GM19372 (cell line): Measurements from ENCODE around the gene IGF2R.
"Not testable (repeated sequence)": the region's sequence is repeated elsewhere in the genome, so short reads cannot be mapped to it uniquely, and the experiment has no call there.

Experiments used
- ATAC-seq: cut with Tn5 transposase; IDR thresholded peaks from one replicate; pipeline ENCODE4 v1.9.1; 2021; ENCODE audit warnings: mild to moderate bottlenecking, low read depth, moderate library complexity; ENCODE audit not compliant: unreplicated experiment

The IGF2R gene

DNA sequence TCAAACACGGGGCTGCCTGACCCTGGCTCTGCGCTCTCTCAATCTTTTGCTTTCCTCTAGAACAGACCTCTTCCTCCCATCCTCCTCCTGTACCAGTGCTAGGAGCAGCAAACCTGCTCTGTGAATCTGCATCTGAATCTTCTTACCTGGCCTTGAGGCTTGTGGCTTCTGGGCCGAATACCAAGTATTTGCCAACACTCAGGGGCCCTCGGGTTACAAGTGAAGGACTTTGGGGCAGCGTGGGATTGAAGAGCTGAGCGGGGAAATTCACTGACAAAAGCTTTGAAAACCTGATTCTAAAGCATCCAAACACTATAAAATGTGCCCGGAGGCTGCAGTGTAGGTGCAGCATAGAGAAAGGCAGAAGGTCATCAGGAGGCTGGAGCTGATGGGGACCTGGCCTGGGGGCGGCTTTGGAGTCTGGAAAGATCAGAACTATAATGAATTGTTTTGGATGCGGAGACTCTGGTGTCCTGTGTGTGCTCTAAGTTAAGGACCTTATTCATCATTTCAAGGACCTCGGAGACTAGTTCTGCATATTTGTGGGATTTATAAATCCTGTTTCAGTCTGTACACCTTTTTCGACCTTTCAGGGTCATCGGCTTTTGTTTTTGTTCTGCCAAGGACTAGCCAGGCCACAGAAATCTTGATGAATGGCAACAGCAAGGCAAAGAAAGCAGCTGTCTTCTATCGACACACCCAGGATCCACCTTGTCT lies 16.4 kb upstream of the IGF2R start:
- ATAC-seq: no peak

DNA sequence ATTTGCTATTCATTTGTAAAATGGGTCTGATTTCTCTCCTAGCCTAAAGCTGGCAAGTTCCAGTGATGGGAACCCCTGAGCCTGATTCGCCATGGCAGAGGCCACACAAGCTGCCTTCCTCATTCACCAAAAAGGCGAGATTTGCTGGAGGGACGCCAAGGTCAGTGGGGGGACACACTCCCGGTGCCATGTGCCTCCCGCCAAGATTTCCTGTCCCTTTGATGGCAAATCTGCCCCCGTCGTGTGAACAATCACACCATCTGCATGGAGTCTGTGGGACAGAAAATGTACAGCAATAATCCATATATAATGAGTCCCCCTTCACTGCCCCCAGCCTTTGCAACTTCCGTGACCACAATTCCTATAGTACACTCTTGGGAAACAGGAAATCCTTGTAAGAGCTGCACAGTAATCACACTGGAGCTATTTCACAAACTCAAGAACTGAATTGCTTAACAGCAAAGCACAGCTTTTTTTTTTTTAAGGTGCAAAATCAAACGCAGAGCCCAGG lies 15.7 kb upstream of the IGF2R start:
- ATAC-seq: no peak

DNA sequence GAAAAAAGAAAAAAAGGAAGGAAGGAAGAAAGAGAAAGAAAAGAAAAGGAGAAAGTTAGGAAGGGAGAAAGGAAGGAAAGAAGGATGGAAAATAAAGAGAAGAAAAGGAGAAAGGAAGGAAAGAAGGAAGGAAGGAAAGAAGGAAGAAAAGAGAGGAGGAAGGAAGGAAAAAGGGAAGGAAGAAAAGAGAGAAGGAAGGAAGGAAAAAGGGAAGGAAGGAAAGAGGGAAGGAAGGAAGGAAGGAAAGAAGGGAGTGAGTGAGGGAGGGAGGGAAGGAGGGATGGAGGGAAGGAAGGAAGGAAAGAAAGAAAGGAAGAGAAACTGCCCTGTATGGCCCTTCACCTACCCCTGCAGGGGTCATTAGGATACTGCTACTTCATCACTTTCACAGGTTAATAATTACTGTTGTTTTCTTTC lies 12.9 kb upstream of the IGF2R start:
- ATAC-seq: no peak

DNA sequence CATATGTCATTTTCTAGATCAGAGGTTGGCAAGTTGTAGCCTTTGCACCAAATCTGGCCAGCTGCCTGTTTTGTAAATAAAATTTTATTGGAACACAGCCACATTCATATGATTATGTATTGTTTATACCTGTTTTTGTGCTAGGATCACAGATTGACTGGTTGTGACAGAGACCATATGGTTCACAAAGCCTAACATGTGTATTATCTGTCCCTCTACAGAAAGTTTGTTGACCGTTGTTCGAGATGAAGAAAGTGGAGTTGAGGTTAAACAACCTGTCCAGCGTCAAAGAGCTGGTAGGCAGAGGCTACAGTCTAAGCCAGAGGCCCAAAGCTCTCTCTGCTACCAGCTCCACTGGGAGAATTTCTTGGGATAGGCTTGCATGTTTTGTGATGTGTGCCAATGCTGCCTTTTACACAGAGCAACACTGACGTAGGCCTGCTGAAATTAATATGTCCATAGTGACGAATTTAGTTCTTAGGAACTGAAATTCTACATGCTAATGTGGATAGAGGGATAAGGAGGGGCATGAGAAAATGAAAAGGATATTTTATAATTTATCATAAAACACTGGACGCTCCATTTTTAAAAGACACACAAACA lies 11.7 kb upstream of the IGF2R start:
- ATAC-seq: no peak

DNA sequence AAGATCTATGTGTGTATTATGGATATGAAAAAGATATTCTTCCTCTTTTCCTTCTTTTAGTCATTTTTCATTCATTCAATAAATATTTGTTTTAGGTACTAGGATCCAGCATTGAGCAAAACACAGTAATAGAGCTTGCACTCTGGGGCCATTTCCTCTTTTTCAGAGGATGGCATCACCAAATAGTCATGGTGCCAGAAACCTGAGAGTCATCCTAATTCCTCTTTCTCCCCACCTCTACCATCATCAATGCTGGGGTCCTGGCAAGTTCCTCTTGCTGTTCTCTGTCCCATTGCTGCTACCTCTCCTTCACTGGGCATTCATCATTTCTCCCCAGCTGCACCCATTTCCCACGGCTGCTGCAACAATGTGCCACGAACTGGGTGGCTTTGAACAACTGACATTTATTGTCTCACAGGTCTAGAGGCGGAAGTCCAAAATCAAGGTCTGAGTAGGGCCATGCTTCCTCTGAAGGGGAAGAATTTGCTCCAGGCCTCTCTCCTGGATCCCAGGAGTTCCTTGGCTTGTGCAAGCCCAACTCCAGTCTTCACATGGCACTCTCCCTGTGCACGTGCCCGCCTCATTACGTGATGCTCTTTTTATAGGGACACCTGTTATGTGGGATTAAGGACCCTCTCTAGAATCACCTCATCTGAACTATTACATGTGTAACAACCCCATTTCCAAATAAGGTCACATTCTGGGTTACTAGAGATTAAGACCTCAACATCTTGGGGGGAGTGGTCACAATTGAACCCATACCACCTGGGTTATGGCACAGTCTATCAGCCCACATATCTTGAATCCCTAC lies 9.5 kb upstream of the IGF2R start:
- peak; percentile 70 for ATAC-seq

DNA sequence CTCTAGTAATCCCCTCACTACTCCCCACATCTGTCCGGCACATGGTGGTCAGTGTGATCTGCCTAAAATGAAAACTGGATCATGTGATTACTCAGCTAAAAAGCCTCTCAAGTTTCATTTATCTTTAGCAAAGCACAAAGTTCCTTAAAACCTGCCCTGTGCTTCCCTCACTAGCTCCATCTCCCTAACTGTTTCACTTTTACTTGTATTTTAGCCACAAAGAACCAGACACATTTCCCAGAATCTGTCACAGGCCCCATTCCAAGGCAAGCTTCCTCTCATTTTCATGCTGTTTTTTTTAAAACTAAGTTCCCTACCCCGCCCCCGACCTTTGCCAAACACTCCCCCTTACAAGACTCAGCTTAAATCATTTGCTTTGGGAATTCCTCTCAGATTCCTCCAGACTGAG lies 8.9 kb upstream of the IGF2R start:
- ATAC-seq: no peak

DNA sequence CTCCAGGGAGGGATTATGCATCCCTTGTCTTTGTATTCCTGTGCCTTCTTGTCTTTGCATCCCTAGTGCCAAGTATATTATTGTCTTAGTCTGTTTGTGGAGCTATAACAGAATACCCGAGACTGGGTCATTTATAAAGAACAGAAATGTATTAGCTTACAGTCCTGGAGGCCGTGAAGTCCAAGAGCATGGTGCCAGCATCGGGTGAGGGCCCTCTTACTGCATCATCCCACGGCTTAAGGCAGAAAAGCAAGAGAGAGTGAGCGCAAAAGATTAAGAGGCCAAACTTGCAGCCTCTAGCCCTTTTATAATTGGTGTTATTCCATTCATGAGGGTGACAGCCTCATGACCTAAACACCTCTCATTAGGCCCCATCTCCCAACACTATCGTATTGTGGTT lies 8.4 kb upstream of the IGF2R start:
- no peak for ATAC-seq

DNA sequence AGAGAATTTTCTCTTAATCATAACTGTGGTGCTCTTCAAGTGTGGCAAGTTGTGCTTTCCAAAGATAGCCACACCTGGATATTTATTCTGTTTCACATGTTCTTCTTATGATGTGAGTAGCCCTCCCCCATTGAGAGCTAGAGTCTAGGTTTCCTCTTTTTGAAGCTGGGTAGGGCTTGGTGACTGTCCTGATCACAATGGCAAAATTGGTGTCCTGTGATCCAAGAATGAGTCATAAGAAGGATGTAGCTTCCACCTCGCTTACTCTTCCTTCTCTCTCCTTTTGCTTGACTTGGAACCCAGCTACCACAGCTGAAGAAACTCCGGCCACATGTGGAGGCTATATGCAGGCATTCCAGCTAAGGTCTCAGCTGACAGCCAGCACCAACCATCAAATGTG lies 7.4 kb upstream of the IGF2R start:
- no peak for ATAC-seq

DNA sequence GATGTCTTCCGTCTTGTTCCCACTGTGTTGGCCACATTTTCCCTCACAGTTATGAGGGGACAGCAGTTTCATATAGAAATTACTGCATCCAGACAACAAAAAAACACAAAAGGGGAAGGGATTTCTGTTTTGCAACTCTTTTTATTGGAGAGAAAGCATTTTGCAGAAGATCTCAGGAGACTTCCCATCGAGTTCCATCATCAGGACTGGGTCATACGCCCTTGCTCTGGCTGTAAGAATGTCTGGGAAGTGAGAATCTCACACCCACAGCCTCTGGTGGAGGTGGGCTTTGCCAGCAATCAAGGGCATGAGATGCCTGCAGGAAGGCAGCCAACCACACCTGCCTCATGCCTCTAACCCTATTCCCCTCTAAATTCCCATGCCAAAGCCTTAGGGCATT lies 5.8 kb upstream of the IGF2R start:
- ATAC-seq: no peak

DNA sequence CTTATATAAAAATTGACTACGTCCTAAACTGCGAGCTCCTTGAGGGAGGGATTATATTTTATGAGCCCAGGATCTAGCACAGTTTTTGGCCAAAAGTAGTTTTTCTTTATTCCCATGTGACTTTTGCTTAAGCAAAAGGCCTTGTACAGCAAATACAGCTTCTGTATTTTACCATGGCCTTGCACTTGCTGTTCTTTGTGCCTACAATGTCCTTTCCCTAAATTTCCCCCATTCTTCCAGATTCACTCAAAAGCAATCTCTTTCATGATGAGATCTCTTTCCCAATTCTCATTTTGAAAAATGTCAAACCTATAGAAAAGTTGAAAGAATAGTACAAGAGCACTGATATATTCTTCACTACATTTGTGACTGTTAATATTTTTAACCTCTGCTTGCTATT lies 4.8 kb upstream of the IGF2R start:
- no peak for ATAC-seq

DNA sequence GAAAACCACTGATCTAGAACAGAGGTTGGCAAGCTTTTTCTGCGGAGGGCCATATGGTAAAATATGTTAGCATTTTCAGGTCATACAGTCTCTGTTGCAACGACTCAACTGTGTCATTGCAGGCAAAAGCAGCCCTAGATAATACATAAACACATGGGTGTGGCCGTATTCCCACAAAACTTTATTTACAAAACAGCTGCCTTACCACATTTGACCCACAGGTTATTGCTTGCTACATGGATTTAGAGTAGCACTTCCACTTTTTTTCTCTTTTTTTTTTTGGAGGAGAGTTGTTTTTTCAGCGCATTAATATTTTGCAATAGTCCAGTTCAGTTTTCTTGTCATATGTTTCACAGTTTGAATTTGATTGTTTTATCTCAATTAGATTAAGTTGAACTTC lies 2.5 kb upstream of the IGF2R start:
- ATAC-seq: no peak

DNA sequence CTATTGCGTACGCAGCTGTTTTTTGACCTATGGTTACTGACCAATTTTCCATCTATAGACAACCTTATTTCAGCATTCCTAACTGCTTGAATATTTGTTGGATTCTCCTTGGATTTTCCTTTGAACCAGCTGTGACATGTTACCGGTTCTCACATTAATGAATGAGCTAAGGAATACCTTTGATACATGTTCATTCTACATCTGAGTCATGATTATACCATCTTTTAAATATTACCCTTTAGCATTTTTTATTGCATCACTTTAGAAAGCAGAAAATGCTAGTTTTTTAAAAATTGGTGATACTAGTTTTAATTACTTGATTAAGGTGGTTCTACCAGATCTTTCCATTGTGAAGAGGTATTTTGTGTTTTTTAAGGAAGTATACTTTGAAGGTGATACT lies 1.9 kb upstream of the IGF2R start:
- no peak for ATAC-seq

DNA sequence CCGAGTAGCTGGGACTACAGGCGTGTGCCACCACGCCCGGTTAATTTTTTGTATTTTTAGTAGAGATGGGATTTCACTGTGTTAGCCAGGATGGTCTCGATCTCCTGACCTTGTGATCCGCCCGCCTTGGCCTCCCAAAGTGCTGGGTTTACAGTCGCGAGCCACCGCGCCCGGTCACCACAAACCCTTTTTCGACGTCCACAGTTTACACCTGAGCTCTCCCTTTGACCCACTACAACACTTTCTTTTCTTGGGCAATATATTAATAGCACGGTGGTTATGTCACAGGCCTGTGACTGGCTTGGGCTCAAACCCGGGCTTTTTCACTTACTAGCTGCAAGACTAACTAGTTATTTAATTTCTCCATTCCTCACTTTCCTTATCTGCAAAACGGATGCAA lies 1.3 kb upstream of the IGF2R start:
- not testable (repeated sequence) for ATAC-seq

DNA sequence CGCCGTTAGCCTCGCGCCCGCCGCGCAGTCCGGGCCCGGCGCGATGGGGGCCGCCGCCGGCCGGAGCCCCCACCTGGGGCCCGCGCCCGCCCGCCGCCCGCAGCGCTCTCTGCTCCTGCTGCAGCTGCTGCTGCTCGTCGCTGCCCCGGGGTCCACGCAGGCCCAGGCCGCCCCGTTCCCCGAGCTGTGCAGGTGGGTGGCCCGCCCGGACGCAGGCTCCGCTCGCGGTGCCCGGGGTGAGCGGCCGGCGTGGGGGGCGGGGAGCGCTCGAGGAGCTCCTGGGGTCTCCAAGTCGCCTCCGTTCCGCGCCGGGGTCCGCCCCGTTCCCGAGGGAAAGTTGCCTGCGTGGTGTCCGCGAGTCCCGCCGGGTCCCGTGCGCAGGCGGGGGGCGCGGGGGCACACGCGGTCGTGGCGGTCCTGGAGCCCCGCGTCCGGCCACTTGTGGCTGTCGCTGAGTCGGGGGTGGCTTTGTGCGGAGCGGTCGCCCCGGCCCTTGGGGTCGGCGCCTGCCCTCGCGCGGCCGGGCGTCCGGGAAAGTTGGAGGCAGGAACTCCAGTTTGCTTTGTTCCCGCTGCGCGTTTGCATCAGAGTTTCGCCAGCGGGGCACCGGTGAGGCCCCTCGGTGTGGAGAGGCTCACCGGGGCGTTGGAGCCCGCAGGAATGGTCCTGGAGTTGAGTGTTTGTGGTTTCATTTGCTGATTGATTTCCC lies 476 bp downstream of the IGF2R start:
- peak; percentile 33 for ATAC-seq

DNA sequence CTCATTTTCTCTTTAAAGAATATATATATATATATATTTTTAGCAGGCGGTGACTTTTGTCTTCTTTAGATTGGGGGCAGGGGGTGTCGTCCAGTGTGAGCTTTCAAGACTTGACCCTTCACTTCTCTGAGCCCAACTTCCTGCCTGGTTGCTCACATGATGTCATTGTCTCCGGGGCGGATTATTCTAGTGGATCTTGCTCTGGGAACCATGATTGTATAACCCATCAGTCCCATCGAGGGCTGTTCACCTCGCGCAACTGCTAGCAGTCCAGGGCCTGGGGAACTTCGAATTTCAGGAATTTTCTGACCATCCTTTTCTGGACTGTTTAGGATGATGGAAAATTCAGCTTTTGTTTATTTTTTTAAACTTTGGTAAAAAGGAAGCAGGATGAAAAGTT lies 1.0 kb downstream of the IGF2R start:
- ATAC-seq: peak; percentile 33

DNA sequence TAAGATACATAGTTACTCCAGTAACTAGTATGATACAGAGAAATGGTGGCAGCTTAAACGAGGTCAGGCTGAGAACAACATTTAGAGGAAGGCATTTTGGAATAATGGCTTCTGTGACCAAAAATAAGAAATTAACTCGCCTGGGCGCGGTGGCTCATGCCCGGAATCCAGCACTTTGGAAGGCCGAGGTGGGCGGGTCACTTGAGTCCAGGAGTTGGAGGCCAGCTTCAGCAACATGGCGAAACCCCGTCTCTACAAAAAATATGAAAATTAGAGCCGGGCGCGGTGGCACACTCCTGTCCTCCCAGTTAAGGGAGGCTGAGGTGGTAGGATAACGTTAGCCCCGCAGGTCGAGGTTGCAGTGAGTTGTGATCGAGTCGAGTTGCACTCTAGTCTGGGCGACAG lies 1.8 kb downstream of the IGF2R start:
- no peak for ATAC-seq

DNA sequence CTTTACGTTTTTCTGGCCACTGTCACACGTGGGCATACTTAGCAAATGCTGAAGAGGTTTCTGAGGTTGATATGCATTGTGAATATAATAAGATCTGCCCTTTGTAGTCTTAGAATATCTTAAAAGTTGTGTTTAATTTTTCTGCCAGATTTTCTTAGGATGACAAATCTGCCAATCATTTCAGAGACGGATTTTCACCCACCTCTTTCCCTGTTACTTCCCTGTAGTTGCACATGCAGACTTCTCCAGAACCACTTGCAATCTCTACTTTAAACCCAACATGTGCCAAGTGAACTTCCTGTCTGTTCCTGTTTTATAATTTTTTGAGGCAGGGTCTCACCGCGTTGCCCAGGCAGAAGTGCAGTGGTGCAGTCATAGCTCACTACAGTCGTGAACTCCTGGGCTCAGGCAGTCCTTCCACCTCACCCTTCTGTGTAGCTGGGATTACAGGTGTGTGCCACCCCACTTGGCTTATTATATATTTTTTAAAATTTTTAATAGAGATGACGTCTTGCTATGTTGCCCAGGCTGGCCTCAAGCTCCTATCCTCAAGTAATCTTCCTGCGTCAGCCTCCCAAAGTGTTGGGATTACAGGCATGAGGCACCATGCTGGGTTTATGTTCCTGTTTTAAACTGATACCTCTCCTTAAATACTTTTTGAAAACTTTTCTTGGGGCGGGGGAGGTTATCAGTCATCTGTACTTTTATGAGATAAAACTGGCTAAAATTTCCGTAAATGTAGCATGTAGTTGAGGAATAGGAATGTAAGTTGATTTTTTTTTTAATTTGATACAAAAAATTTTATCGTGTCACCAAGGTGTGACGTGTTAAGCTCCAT lies 2.7 kb downstream of the IGF2R start:
- ATAC-seq: no peak

DNA sequence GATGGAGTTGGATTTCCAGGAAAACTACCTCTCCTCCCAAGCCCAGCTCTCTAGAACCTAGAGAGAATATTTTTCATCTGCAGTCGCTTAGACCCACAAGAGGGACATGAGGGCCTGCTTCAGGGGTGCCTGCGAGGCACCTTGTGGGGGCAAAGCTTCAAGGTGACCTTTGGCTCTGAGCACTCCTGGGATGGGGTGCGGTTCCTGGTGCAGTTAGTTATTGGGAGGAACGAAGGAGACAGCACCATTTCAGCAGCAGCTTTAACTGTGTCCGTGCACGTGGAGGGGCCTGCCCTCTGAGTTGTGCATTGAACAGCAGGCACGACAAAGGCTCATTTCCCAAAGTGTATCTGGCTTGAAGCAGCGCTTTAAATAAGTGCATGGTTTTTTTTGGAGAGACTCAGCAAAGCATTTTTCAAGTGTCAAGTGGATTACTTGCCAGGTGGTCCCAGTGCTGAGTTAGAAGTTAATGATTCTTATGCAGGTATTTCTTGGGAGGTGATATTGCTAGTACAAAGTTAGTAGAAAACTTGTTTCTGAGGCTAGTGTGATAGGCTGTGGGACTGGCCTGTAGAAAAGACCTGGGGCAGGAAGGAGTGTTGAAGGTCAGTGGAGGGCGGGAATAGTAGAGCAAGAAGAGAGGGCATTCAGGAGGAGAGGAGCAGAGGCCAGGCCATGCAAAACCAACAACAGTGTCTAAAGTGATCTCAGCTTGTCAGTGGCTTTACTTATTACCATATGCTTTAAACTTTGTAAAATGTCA lies 3.8 kb downstream of the IGF2R start:
- ATAC-seq: no peak

DNA sequence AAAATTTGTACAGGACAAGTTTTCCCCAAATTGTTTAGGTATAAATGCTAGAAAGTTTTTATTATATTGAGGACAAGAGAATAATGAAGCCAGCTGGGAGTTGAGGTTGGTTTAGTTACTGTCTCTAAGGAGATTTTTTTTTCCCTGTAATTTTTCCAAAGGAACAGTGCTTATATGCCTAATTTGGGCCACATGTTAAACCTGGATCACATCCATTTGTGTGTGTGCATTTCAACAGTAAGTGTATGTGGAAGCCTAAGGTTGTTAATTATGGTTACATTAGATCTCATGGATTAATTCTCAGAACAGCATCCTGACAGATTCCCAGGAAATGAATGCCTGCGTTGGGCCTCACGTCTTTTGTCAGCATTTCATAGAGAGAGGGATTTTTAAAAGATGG lies 4.5 kb downstream of the IGF2R start:
- no peak for ATAC-seq
